Measurements from ENCODE around the gene MIDN.

DNA sequence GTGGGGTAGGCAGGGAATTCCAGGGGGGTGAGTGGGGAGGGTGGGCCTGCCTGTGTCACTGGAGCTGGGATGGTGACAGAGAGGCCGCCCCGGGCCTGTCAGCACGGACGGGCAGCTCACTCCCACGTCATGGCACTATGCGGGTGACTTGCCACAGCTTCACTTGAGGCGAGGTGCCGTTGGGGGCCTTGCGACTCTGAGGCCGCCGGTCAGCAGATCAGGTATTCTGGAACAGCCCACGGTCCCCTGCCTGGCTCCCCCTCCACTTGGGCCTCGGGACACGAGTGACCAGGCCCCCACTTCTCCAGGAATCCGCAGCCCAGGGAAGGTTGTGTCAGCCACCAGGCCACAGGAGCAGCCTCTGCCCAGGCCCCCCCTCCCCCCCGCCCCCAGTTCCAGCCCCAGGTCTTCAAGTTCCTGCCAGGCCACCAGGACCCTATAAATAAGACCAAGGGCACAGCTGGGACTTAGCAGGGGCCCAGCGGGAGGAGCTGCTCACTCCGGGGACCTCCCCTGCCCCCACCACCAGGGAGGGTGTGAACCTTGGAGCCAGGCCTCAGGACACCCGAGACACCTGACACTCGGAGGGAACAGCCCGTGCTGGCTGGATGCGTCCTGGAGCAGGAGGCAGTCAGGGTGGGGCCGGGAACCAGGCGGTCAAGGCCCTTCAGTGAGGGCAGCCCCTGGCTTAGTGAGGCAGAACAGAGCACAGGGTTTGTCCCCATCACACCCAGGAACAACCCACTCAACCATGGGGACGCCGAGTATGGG lies 2.7 kb upstream of the MIDN start:
- TF ChIP-seq, protein P1, sequence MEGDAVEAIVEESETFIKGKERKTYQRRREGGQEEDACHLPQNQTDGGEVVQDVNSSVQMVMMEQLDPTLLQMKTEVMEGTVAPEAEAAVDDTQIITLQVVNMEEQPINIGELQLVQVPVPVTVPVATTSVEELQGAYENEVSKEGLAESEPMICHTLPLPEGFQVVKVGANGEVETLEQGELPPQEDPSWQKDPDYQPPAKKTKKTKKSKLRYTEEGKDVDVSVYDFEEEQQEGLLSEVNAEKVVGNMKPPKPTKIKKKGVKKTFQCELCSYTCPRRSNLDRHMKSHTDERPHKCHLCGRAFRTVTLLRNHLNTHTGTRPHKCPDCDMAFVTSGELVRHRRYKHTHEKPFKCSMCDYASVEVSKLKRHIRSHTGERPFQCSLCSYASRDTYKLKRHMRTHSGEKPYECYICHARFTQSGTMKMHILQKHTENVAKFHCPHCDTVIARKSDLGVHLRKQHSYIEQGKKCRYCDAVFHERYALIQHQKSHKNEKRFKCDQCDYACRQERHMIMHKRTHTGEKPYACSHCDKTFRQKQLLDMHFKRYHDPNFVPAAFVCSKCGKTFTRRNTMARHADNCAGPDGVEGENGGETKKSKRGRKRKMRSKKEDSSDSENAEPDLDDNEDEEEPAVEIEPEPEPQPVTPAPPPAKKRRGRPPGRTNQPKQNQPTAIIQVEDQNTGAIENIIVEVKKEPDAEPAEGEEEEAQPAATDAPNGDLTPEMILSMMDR (IDR thresholded peaks at IDR 0.05; ENCODE audit: low read length), result no peak
- TF ChIP-seq EZH2phosphoT487 (IDR thresholded peaks at IDR 0.05; ENCODE audit: low read length), result no peak
- no peak for TF ChIP-seq EZH2 (optimal IDR thresholded peaks at IDR 0.05; ENCODE audit: low read depth, low read length)

Data from MM.1S (cell line).